Fibroblast of skin of back (primary cell): ENCODE results near the gene P4HA2. TPM values are rescaled to one million over a fixed set of nuclear protein-coding genes. Genes with fewer than 3 reads are reported as not detected.

ENCODE experiments used
- DNase-seq: peaks from one replicate; pipeline ENCODE4 v3.0.0-alpha.2; 2013
- polyA plus RNA-seq, 2 experiments: library from polyadenylated mRNA; unstranded; fragments of 120-200 nt; gene quantifications; one replicate each; pipeline ENCODE4 v1.2.1, GENCODE V29; 2013; ENCODE audit not compliant: insufficient read length in 2 of 2

The P4HA2 gene
- 237 TPM for polyA plus RNA-seq (2013, experiment 1 of 2; ENCODE audit: insufficient read length)
- polyA plus RNA-seq (2013, experiment 2 of 2; ENCODE audit: insufficient read length), result 236 TPM

DNA sequence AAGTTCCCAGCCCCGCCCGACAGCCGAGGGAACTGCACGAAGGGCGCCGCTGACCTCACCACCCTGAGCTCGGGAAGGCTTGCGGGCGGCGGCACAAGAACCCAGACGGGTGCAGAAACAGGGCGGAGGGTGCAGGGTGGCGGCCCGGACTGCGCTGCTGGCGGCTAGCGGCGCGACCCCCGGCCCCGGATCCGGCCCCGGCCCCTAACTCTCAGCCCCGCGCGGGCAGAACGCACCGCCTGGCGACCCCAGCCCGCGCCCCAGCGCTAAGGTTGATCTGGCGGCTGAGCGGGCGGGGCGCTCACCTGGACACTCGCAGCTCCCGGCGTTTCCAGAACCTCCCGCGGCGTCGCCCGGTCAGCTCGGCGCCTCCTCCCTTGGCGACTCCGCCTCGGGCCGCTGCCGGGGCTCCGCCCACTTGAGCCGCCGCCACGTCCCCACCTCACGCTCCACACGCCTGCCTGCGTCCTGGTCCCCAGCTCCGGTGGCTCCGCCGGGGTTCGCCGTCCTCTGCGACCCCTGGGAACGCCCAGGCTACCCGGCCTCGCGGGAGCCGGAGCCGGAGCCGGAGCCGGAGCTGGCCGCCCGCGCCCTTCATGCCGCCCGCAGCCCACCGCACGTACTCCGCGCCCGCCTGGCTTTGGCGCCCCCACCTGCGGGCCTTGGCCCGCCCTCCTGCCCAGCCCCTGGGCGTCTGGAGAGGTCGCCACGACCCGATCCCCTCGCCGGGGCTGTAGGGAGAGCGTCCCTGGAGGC lies at the start of gene P4HA2:
TSS of gene P4HA2 (minus strand) at position 369 of the 756 bp plus-strand sequence. CDS start 9,227 bp downstream, outside the sequence.
- DNase-seq, result peak; percentile 80

GRCh38 chr5:132277256-132277655 lies 49.6 kb upstream of the P4HA2 start:
- no peak for DNase-seq

GRCh38 chr5:132275367-132276220 lies 47.9 kb upstream of the P4HA2 start:
- no peak for DNase-seq

- no peak for DNase-seq
Measured at GRCh38 chr5:132274050-132274792, 46.6 kb upstream of the P4HA2 start.

- DNase-seq, result no peak
Measured at GRCh38 chr5:132273631-132274030, 46.0 kb upstream of the P4HA2 start.

DNA sequence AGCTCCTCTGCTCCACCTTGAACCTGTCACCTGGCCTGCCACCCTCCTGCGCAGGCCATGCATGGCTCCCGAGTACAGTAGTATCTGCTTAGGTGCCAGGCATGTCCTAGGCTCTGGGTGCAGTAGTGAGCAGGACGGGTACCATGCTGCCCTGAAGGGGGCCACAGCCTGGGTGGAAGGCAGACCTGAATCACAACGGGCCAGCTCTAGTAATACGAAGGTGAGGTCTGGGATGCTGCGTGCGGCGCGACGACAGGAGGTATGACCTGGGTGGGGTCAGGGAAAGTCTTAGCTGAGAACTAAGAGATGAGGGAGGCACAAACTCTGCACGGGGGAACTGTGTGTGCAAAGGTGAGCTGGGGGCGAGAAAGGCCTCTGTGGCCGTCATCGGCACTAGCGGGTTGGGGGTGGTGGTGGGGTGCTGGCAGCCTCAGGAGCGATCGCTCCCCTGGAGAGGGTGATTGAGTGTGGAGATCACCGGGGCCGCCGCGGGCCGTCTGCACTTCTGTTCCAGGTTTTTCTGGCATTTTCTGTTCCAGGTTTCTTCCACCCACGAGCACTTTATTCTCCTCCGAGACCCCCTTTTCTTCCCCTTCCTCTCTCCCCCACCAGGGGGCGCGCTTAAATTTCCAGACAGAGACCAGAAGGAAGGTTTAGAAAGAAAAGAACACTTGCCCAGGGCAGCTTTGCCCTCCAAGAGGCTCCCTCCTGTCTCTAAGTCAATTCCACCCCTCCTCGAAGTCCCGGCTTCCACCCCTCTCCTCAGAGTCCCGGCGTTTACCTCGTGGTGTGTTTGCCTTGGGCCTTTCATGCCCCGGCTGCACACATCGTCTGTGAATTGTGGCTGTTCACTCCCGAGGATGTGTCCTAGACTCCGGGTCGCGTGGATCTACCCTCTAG lies 44.9 kb upstream of the P4HA2 start:
- peak; percentile 59 for DNase-seq

GRCh38 chr5:132271251-132272246 lies 43.9 kb upstream of the P4HA2 start:
- DNase-seq, result no peak

DNA sequence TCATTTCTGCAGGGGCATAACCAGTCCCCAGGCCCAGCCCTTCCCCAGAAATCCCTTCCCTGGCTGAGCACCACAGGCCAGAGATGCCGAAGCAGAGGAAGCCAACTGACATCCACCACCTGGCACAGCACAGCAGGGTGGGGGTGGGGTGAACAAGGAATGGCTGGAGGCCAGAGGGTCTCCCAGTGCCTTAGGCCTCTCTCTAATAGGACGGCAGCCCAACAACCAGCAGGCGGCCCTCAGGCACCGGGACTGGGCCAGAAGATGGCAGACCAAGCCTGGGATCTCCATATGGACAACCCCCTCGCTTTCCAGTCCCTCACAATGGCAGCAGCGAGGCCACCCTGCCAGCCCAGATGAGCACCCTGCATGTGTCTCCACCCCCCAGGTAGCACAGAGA lies 43.1 kb upstream of the P4HA2 start:
- DNase-seq, result no peak

DNA sequence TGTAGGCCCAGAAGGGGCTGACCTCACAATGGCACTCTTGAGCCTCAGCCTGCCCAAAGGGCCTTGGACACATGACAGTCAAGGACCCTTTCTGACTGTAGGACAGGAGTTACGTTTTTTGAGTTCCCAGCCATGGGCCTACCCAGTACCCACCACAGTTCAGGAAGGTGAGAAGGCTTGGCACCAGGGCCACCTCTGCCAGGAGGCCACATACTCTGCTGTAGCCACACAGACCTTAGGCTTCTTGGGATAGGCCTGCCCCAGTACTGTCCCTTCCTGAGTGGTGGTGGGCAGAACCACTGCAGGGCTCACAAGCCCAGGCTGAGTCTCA lies 42.6 kb upstream of the P4HA2 start:
- no peak for DNase-seq

DNA sequence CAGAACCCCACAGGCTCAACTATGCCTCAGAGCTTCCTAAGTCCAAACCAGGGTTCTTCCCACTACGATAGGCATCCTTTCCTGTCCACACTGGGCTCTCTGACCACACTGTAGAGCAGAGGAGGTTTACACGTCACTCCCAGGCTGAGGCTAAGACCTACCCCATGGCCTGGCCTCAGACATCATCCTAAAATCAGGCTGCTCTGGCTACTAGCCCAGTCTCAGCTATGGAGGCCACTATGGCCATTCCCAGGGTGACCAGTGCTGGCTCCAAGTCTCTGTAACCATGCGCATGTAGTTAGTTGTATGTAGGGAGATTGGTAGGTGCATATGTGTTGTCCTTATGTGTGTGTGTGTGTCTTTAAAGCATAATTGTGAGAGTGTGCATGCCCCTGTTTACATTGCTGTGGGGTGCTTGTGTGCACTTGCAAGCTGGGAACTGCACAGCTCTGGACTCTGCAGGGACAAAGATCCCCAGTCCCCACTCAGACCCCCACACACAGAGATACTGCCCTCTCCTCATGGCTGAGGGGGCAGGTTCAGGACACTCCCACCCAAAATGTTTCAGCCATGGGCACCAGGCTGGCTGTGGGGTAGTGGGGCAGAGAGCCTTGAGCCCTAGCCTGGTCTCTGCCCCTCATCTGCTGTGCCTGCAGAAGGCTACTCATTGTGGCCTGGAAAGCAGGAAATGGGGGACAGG lies 42.1 kb upstream of the P4HA2 start:
- no peak for DNase-seq

DNA sequence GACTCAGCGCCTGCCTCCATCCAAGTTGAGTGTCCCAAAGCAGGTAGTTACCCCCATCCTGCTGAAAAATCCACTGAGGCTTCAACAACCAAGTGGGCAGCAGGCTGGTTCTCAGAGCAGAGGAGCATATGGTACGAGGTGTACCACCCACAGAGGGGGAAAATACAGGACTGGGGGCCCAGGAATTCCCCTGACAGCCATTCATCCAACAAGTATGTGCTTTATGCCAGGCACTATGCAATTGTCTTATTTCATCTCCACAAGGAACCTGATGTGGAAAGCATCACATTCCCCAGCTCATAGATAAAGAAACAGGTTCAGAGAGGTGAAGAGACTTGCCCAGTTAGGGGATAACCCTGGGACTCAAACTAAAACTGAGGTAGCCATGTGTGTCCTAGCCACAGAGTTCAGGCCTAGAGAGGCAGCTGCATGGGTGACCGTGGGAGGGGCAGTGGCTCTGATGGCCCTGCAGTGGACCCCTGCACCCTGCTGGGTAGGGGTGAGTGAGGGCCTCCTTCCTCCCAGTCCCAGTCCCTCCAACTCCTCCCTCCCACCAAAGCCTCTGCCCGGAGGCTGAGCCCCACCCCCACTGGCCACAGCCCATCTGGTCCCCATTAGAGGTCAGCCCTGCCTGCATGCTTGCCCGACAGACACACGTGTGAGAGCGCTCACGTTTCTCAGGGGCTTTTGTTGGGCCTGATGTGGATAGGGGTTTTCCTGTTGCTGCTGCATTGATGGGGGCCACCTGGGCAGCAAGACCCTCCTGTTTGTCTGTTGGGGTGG lies 41.3 kb upstream of the P4HA2 start:
- peak; percentile 75 for DNase-seq

DNA sequence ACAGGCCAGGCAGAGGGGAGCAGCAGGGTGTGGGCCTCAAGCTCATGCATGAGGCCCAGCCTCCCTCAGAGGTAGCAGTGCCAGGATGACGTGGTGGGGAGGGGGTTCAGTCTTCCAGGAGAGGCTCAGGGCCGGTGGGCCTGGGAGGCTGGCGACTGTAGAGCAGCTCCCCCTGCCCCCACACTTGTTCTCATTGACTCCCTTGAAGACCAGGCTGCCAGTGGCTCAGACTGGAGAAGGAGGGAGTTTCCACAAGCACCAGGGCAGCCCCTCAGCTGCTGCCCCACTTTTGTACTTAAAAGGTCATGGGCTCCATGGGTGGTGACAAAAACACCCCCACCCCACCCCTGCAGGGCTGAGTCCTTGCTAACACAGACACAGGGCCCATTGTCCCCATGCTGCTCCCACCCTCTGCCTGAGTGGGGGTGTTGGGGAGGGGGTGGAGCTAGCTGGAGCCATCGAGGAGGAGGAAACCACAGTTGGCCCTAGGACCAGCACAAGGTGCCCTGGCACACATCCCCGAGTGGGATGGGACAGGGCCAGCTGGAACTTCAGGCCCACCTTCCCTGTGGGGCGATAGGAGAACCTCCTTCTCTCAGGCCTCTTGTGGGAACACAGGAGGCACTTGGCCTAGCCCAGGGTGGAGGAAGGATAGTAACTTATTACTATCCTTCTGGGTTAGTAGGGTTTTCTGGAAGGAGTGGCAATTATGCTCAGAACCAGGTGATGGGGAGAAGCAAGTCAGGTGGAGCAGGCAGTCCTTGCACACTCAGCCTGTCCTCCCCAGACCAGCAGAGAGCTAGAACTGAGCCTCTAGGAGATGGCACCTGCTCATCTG lies 40.5 kb upstream of the P4HA2 start:
- DNase-seq, result no peak

- no peak for DNase-seq
Measured at GRCh38 chr5:132267166-132267739, 39.6 kb upstream of the P4HA2 start.

DNA sequence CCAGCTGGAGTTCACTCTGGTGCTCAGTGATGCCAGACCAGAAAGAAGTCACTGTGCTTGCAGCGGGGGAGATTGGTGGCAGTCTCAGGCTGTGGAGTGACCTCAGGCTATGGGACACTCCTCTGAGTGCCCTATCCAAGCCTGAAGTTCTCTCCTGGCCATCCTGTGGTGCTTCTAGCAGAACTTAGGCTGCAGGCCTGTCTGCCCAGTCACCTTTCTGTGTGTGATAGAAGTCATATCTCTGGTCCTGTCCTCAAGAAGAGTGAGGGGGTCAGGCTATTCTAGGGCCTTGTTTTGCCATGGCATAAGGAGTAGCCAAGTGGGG lies 39.1 kb upstream of the P4HA2 start:
- no peak for DNase-seq

DNA sequence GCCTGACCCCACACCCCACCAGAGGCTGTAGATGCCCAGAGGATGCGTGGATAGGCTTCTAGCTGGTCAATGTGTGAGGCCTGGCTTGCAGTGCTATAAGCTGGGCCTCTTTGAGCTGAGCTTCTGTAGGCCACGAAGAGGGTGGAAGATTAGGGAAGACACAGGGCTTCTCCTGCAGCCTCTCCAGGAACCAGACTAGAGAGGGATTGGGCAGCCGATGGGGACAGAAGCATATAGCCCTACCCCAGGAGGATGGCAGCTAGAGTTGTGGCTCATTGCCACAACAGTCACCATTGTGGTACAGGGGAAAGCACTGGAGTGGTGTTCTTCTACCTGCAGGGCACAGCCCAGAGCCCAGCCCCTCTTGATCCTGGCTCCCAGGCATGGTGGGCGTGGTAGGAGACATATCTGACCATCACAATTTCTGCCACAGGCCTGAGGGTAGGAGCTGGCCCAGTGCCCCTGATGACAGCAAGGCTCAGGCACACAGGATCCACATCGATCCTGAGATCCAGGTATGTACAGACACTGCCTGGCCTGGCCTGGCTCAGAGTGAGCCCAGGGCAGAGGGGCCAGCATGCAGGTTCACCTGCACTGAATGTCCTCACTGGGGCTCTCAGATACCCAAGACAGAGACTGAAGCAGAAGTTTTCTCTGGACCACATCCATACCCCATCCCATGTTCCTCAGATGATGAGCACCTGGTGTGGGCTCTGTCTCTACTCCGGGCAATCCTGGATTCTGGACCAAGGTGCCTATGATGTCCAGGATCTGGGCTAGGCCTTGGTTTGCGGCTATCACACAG lies 38.6 kb upstream of the P4HA2 start:
- DNase-seq, result no peak

DNA sequence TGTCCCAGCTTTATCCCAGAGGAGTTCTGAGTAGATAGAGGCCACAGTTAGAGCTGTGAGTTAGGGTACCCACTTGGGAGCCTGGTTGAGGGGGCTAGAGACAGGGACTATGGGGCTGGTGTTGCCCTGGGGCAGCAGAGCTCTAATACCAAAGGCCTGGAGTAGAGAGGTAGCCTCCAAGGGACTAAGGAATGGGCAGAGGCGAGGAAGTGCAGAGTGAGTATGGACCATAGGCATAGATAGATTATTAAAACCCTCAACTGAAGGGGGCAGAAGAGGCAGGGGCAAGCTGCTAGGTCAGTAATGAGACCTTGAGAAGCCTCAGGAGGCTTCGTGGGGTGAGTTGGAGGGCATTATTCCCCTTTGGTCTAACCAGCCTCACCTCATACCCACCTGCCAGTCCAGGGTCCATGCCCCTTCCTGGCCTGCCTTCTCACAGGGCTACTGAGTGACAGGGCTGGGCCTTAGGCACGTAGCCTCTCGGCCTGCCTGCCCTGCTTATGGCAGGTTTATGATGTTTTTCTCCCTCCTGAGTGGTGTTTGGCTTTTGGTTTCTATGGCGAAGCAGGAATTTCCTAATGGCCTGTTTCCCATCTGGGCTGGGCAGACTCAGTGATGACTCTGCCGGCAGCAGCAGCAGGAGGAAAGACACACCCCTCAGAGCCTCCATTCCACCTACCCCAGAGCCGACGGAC lies 37.8 kb upstream of the P4HA2 start:
- DNase-seq, result peak; percentile 97
